Astrocyte of the spinal cord (primary cell): ENCODE results near the gene WWOX.

Experiments used
- DNase-seq: peaks from one replicate; pipeline ENCODE4 v3.0.0; 2011; ENCODE audit warnings: low read depth, low spot score
- H3K4me3 ChIP-seq: 2 replicates; pipeline ENCODE4 v1.5.1; 2011; ENCODE audit warnings: low read depth, mild to moderate bottlenecking, low read length, moderate library complexity
- CTCF ChIP-seq: IDR thresholded peaks from 2 replicates; pipeline ENCODE4 v1.5.1; 2012; ENCODE audit warnings: low read depth, mild to moderate bottlenecking, low read length, inconsistent platforms
- in situ Hi-C: cut with HindIII; loops from 2 replicates; pipeline ENCODE4 v1.10.0; 2017; ENCODE audit warnings: low sequenced_read_pairs

Gene WWOX

GRCh38 chr16:79037521-79038373 lies 938.3 kb downstream of the WWOX start:
- TF ChIP-seq CTCF = no peak
- no peak for DNase-seq
- H3K4me3 ChIP-seq = no peak overlapping the region
- in situ Hi-C loops = no loop called here

GRCh38 chr16:79041206-79041605 lies 941.8 kb downstream of the WWOX start:
- no peak overlapping the region for H3K4me3 ChIP-seq
- no peak for DNase-seq
- TF ChIP-seq CTCF = no peak
- in situ Hi-C loops = no loop called here

DNA sequence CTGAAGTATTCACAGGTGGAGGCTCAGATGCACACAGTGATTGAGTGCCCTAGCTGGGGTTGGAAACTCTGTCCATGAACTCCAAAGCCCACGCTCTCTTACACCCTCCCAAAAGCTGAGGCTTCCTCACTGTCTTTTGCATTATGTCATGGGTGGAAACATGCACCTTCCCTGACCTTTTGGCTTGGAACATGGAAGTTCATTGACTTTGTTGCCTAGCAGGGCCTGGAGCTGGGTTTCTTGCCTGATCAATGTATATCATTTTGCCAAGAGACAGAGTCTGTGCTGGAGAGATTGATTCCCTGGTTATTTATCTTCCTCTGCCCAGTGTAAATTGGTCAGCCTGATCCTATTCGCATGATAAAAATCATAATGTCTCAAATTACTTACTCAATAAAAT lies 942.7 kb downstream of the WWOX start:
- DNase-seq = no peak
- no peak for TF ChIP-seq CTCF
- H3K4me3 ChIP-seq = no peak overlapping the region
- in situ Hi-C loops = no loop called here

GRCh38 chr16:79042886-79043285 lies 943.4 kb downstream of the WWOX start:
- DNase-seq = no peak
- no peak for TF ChIP-seq CTCF
- no peak overlapping the region for H3K4me3 ChIP-seq
- in situ Hi-C loops = no loop called here

GRCh38 chr16:79045191-79045590 lies 945.7 kb downstream of the WWOX start:
- TF ChIP-seq CTCF = no peak
- H3K4me3 ChIP-seq = no peak overlapping the region
- DNase-seq = no peak
- in situ Hi-C loops = no loop called here

DNA sequence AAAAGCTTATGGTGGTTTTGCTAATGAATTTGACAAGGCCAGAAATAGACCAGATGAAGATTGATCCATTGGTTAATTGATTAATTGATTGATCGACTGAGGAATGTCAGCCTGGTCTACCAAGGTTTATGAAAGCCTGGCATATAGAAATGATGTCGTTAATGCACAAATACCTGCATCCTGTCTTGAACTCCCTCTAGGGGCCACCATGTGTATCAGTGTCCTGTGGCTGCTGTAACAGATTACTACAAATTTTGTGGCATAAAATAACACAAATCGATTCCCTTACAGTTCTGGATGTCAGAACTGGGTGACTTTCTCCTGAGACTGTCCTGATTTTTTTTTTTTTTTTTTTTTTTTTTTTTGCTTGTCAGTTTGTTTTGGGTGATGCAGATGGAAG lies 947.9 kb downstream of the WWOX start:
- no peak for TF ChIP-seq CTCF
- DNase-seq = no peak
- in situ Hi-C loops = no loop called here
- H3K4me3 ChIP-seq = no peak overlapping the region

DNA sequence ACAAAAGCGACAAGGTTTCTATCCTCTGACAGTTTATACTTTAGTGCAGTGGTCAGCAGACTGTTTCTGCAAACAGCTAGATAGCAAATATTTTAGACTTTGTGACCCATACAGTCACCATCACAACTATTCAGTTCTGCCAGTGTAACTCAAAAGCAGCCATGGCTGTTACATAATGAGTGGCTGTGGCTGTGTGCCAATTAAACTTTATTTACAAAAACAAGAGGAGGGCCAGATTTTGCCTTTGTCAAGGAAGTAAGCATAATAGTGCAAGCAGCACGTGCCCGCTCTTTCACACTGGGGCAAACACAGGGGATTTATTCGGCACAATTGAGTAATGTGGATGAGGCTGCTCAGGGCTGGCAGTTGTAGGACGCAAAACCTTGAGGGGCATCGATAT lies 949.6 kb downstream of the WWOX start:
- no peak for DNase-seq
- no peak overlapping the region for H3K4me3 ChIP-seq
- TF ChIP-seq CTCF = no peak
- in situ Hi-C loops = no loop called here
